ENCODE results near the gene NOP10.
"Not testable (repeated sequence)": the region's sequence is repeated elsewhere in the genome, so short reads cannot be mapped to it uniquely, and the experiment has no call there.

Gene NOP10

GRCh38 chr15:34358367-34358766, 15.4 kb upstream of the NOP10 start:
- no peak for DNase-seq

- DNase-seq: no peak
These were observed 14.7 kb upstream of the NOP10 start for GRCh38 chr15:34357653-34358052.

- no peak for DNase-seq
These were observed 12.3 kb upstream of the NOP10 start for GRCh38 chr15:34355241-34355640.

GRCh38 chr15:34354286-34354685, 11.3 kb upstream of the NOP10 start:
- no peak for DNase-seq

GRCh38 chr15:34353627-34354026, 10.7 kb upstream of the NOP10 start:
- DNase-seq: no peak

- DNase-seq: not testable (repeated sequence)
These were observed 10.1 kb upstream of the NOP10 start for GRCh38 chr15:34352996-34353395.

- no peak for DNase-seq
These were observed 6.8 kb upstream of the NOP10 start for GRCh38 chr15:34349769-34350168.

- no peak for DNase-seq
These were observed 5.9 kb upstream of the NOP10 start for GRCh38 chr15:34348735-34349300.

GRCh38 chr15:34347951-34348638, 5.2 kb upstream of the NOP10 start:
- DNase-seq: no peak

- not testable (repeated sequence) for DNase-seq
These were observed 661 bp downstream of the NOP10 start for GRCh38 chr15:34342213-34342736.

GRCh38 chr15:34341381-34342212, 1.3 kb downstream of the NOP10 start:
- no peak for DNase-seq

GRCh38 chr15:34339946-34340345, 3.0 kb downstream of the NOP10 start:
- DNase-seq: peak; percentile 25

- no peak for DNase-seq
These were observed 4.6 kb downstream of the NOP10 start for GRCh38 chr15:34338347-34338746.

- DNase-seq: peak; percentile 94
These were observed 5.2 kb downstream of the NOP10 start, which contains the start of gene SLC12A6 for GRCh38 chr15:34337557-34338306. Gene SLC12A6 (minus strand): TSS chr15:34337781. CDS start chr15:34336680, 1,101 bp downstream.

GRCh38 chr15:34336991-34337556, 5.9 kb downstream of the NOP10 start:
- no peak for DNase-seq

GRCh38 chr15:34336231-34336990, 6.5 kb downstream of the NOP10 start:
- no peak for DNase-seq

GRCh38 chr15:34335176-34336032, 7.5 kb downstream of the NOP10 start:
- DNase-seq: no peak

- DNase-seq: no peak
These were observed 8.3 kb downstream of the NOP10 start for GRCh38 chr15:34334672-34335071.

- no peak for DNase-seq
These were observed 10.3 kb downstream of the NOP10 start for GRCh38 chr15:34332553-34333120.

GRCh38 chr15:34331809-34332208, 11.1 kb downstream of the NOP10 start:
- no peak for DNase-seq

Data from fibroblast of skin of right biceps (primary cell).